A549 (cell line): ENCODE measurements around the gene NFATC2.

Source experiments
- TF ChIP-seq, protein P1 (sequence below): fragments of >200 bp; sonication (Bioruptor Twin); formaldehyde crosslinking; IDR thresholded peaks from 3 replicates; pipeline ENCODE4 v1.5.1; 2016
- TF ChIP-seq, protein P2 (sequence below): fragments of 200-600 bp; sonication (generic); IDR thresholded peaks from 2 replicates; pipeline ENCODE4 v1.6.1; 2016; ENCODE audit warnings: antibody characterized with exemption, mild to moderate bottlenecking, moderate library complexity

DNA sequence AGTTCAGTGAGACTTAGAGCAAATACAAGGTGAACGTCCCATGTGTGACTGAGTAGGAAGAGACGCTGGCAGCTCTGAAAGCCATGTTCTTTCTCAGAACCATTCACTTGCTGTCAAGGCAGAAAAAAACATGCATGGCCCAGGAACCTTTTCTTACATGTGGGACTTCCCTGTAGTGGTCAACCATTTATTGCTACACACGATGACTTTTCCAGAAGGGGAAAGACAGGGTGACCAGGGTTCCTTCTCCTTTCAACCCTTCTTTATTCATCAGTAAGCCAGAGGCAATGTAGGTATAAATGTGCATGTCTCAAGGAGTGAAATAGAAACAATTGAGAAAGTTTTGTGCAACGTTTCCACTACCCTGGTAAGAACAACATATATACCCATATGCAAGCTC lies 189.0 kb downstream of the NFATC2 start:
- TF ChIP-seq, protein P1, sequence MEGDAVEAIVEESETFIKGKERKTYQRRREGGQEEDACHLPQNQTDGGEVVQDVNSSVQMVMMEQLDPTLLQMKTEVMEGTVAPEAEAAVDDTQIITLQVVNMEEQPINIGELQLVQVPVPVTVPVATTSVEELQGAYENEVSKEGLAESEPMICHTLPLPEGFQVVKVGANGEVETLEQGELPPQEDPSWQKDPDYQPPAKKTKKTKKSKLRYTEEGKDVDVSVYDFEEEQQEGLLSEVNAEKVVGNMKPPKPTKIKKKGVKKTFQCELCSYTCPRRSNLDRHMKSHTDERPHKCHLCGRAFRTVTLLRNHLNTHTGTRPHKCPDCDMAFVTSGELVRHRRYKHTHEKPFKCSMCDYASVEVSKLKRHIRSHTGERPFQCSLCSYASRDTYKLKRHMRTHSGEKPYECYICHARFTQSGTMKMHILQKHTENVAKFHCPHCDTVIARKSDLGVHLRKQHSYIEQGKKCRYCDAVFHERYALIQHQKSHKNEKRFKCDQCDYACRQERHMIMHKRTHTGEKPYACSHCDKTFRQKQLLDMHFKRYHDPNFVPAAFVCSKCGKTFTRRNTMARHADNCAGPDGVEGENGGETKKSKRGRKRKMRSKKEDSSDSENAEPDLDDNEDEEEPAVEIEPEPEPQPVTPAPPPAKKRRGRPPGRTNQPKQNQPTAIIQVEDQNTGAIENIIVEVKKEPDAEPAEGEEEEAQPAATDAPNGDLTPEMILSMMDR, result no peak
- TF ChIP-seq, protein P2, sequence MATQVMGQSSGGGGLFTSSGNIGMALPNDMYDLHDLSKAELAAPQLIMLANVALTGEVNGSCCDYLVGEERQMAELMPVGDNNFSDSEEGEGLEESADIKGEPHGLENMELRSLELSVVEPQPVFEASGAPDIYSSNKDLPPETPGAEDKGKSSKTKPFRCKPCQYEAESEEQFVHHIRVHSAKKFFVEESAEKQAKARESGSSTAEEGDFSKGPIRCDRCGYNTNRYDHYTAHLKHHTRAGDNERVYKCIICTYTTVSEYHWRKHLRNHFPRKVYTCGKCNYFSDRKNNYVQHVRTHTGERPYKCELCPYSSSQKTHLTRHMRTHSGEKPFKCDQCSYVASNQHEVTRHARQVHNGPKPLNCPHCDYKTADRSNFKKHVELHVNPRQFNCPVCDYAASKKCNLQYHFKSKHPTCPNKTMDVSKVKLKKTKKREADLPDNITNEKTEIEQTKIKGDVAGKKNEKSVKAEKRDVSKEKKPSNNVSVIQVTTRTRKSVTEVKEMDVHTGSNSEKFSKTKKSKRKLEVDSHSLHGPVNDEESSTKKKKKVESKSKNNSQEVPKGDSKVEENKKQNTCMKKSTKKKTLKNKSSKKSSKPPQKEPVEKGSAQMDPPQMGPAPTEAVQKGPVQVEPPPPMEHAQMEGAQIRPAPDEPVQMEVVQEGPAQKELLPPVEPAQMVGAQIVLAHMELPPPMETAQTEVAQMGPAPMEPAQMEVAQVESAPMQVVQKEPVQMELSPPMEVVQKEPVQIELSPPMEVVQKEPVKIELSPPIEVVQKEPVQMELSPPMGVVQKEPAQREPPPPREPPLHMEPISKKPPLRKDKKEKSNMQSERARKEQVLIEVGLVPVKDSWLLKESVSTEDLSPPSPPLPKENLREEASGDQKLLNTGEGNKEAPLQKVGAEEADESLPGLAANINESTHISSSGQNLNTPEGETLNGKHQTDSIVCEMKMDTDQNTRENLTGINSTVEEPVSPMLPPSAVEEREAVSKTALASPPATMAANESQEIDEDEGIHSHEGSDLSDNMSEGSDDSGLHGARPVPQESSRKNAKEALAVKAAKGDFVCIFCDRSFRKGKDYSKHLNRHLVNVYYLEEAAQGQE, result no peak
